Measurements from ENCODE around the gene CBX6.

Gene CBX6

GRCh38 chr22:38873469-38874411 lies 1.7 kb upstream of the CBX6 start:
- peak in 6 of 56 donors; percentile 10 to 32 (median 30) for DNase-seq

- DNase-seq, result peak in 41 of 56 donors; percentile 35 to 80 (median 62)
Observed at GRCh38 chr22:38872831-38873248, 824 bp upstream of the CBX6 start.

- DNase-seq, result peak in 7 of 56 donors; percentile 44 to 84 (median 61)
Observed at GRCh38 chr22:38871360-38872171, 450 bp downstream of the CBX6 start.

- no peak for DNase-seq
Observed at GRCh38 chr22:38870791-38871359, 1.1 kb downstream of the CBX6 start.

- DNase-seq, result peak in 51 of 56 donors; percentile 22 to 91 (median 60)
Observed at GRCh38 chr22:38870312-38870741, 1.7 kb downstream of the CBX6 start.

GRCh38 chr22:38869663-38870062 lies 2.4 kb downstream of the CBX6 start:
- DNase-seq, result no peak

- DNase-seq, result peak in 45 of 56 donors; percentile 15 to 88 (median 56)
Observed at GRCh38 chr22:38868886-38869381, 3.1 kb downstream of the CBX6 start.

GRCh38 chr22:38868286-38868721 lies 3.7 kb downstream of the CBX6 start:
- DNase-seq, result no peak

GRCh38 chr22:38867471-38868285 lies 4.3 kb downstream of the CBX6 start:
- DNase-seq, result no peak

GRCh38 chr22:38867124-38867455 lies 4.9 kb downstream of the CBX6 start:
- no peak for DNase-seq

GRCh38 chr22:38866399-38867123 lies 5.5 kb downstream of the CBX6 start:
- no peak for DNase-seq

- DNase-seq, result no peak
Observed at GRCh38 chr22:38866024-38866398, 6.0 kb downstream of the CBX6 start.

- no peak for DNase-seq
Observed at GRCh38 chr22:38865201-38866023, 6.6 kb downstream of the CBX6 start.

- DNase-seq, result peak in 1 of 56 donors; percentile 31
Observed at GRCh38 chr22:38864361-38865191, 7.4 kb downstream of the CBX6 start.

GRCh38 chr22:38863531-38864131 lies 8.4 kb downstream of the CBX6 start:
- DNase-seq, result no peak

- DNase-seq, result peak in 20 of 56 donors; percentile 18 to 70 (median 34)
Observed at GRCh38 chr22:38862375-38863329, 9.4 kb downstream of the CBX6 start.
